Adipose tissue (tissue), 3 donors: ENCODE data around the gene GRIA1. TPM values are rescaled to one million over a fixed set of nuclear protein-coding genes. Genes with fewer than 3 reads are reported as not detected.

ENCODE experiments used
- H3K27ac ChIP-seq: one replicate; pipeline ENCODE4 v1.5.1; 2013; ENCODE audit warnings: low read depth, low read length
- WGBS, 3 donors: extraction: QIAGEN DNeasy Blood & Tissue Kit; methylation state at CpG; one replicate each; pipeline ENCODE4 v1.1.7; 2013; 5-methylcytosine and 5-hydroxymethylcytosine counted together
- polyA plus RNA-seq, 3 donors: library from polyadenylated mRNA; stranded (reverse); fragments of 200-250 nt; gene quantifications; one replicate each; pipeline ENCODE4 v1.2.3, GENCODE V29; 2013
- donor health status: healthy with polysubstance abuse.
- donor health status: Bipolar disorder and iron deficiency.
- donor health status: healthy.

GRIA1 gene
- polyA plus RNA-seq, 3 donors: 0.02 to 0.45 (median 0.18) TPM

- 47 to 59% (median 58%) methylated on average over 5 of the region's 5 CpGs for WGBS, 3 donors
These were observed 251.6 kb downstream of the GRIA1 start for GRCh38 chr5:153742060-153742459.

GRCh38 chr5:153744751-153745150 is 254.3 kb downstream of the GRIA1 start:
- H3K27ac ChIP-seq: no peak overlapping the region
- WGBS, 3 donors: 70 to 74% (median 73%) methylated on average over 2 of the region's 2 CpGs

More at GRCh38 chr5:153742060-153742459, 251.6 kb downstream of the GRIA1 start:
- no peak overlapping the region for H3K27ac ChIP-seq

GRCh38 chr5:153745778-153746395 is 255.4 kb downstream of the GRIA1 start:
- 25 to 52% (median 36%) methylated on average over 5 of the region's 5 CpGs for WGBS, 3 donors
- H3K27ac ChIP-seq: no peak overlapping the region

- H3K27ac ChIP-seq: no peak overlapping the region
- WGBS, 3 donors: 40 to 72% (median 41%) methylated on average over 3 of the region's 3 CpGs
These were observed 256.0 kb downstream of the GRIA1 start for GRCh38 chr5:153746440-153746839.

GRCh38 chr5:153748823-153749222 is 258.4 kb downstream of the GRIA1 start:
- WGBS, 3 donors: 68 to 93% (median 92%) methylated on average over 2 of the region's 2 CpGs
- H3K27ac ChIP-seq: no peak overlapping the region

- H3K27ac ChIP-seq: no peak overlapping the region
- 63 to 75% (median 66%) methylated on average over 4 of the region's 4 CpGs for WGBS, 3 donors
These were observed 259.5 kb downstream of the GRIA1 start for GRCh38 chr5:153749960-153750359.

GRCh38 chr5:153751251-153751650 is 260.8 kb downstream of the GRIA1 start:
- WGBS, 3 donors: 65 to 81% (median 77%) methylated on average over 3 of the region's 3 CpGs
- H3K27ac ChIP-seq: no peak overlapping the region

- no peak overlapping the region for H3K27ac ChIP-seq
These were observed 262.4 kb downstream of the GRIA1 start for GRCh38 chr5:153752890-153753289.

- no peak overlapping the region for H3K27ac ChIP-seq
- WGBS, 3 donors: 61 to 66% (median 64%) methylated on average over 4 of the region's 4 CpGs
These were observed 263.4 kb downstream of the GRIA1 start for GRCh38 chr5:153753645-153754432.

- WGBS, 3 donors: 51 to 85% (median 63%) methylated on average over 1 of the region's 1 CpG
- no peak overlapping the region for H3K27ac ChIP-seq
These were observed 265.5 kb downstream of the GRIA1 start for GRCh38 chr5:153755913-153756500.

GRCh38 chr5:153756540-153756939 is 266.1 kb downstream of the GRIA1 start:
- 75 to 83% (median 81%) methylated on average over 2 of the region's 2 CpGs for WGBS, 3 donors
- H3K27ac ChIP-seq: no peak overlapping the region

GRCh38 chr5:153765987-153766386 is 275.5 kb downstream of the GRIA1 start:
- WGBS, 3 donors: 52 to 86% (median 76%) methylated on average over 1 of the region's 1 CpG
- no peak overlapping the region for H3K27ac ChIP-seq

- WGBS, 3 donors: 62 to 73% (median 68%) methylated on average over 4 of the region's 4 CpGs
- H3K27ac ChIP-seq: no peak overlapping the region
These were observed 277.0 kb downstream of the GRIA1 start for GRCh38 chr5:153767221-153768188.

- H3K27ac ChIP-seq: no peak overlapping the region
- WGBS, 3 donors: 81 to 93% (median 93%) methylated on average over 5 of the region's 5 CpGs
These were observed 279.6 kb downstream of the GRIA1 start for GRCh38 chr5:153770066-153770465.

GRCh38 chr5:153774686-153775085 is 284.2 kb downstream of the GRIA1 start:
- no peak overlapping the region for H3K27ac ChIP-seq
- WGBS, 3 donors: 41 to 82% (median 64%) methylated on average over 1 of the region's 1 CpG

GRCh38 chr5:153775923-153776322 is 285.5 kb downstream of the GRIA1 start:
- H3K27ac ChIP-seq: no peak overlapping the region
- WGBS, 3 donors: 80 to 86% (median 82%) methylated on average over 7 of the region's 7 CpGs

- H3K27ac ChIP-seq: no peak overlapping the region
- WGBS, 3 donors: 60 to 81% (median 80%) methylated on average over 5 of the region's 5 CpGs
These were observed 287.5 kb downstream of the GRIA1 start for GRCh38 chr5:153777681-153778581.
